Mammary epithelial cell (primary cell): Measurements from ENCODE around the gene IFT81.

Experiments used
- EZH2 ChIP-seq: IDR thresholded peaks from 2 replicates; pipeline ENCODE4 v1.6.1; 2012; ENCODE audit warnings: low read length, inconsistent platforms, borderline replicate concordance
- TF ChIP-seq, protein P1 (sequence below), 2 donors: IDR thresholded peaks in 1 of 2; conservative IDR thresholded peaks in 1 of 2; 2 replicates each; pipeline ENCODE4 v1.5.1; 2011 to 2012; ENCODE audit warnings: inconsistent platforms in 2 of 2, low read length in 2 of 2, mild to moderate bottlenecking in 2 of 2, control low read depth in 1 of 2, low read depth in 1 of 2; ENCODE audit not compliant: insufficient read depth in 1 of 2; ENCODE audit errors: extremely low read depth in 1 of 2

DNA sequence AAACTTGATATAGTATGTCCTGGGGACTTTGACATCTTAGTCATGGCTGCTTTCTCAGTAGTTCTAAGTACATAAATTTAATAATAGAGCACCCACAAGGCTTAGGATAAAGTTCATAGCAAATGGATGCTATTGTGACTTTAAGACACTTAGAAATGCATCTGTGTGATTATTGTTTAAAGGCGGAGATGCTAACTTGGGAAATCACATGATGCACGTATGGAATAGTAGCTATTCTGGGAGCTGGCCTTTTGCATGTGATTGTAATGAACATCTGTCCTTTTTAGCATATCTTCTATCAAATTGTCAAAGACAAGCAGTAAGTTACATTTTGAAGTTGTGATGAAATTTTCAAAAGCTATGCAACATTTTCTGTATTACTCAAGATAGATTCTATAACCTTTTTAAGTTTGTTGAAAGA is 110.2 kb downstream of the IFT81 start:
- TF ChIP-seq, protein P1, sequence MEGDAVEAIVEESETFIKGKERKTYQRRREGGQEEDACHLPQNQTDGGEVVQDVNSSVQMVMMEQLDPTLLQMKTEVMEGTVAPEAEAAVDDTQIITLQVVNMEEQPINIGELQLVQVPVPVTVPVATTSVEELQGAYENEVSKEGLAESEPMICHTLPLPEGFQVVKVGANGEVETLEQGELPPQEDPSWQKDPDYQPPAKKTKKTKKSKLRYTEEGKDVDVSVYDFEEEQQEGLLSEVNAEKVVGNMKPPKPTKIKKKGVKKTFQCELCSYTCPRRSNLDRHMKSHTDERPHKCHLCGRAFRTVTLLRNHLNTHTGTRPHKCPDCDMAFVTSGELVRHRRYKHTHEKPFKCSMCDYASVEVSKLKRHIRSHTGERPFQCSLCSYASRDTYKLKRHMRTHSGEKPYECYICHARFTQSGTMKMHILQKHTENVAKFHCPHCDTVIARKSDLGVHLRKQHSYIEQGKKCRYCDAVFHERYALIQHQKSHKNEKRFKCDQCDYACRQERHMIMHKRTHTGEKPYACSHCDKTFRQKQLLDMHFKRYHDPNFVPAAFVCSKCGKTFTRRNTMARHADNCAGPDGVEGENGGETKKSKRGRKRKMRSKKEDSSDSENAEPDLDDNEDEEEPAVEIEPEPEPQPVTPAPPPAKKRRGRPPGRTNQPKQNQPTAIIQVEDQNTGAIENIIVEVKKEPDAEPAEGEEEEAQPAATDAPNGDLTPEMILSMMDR (conservative IDR thresholded peaks at IDR 0.05 in 1 of 2, IDR thresholded peaks at IDR 0.05 in 1 of 2; ENCODE audit: extremely low read depth in 1 of 2, insufficient read depth in 1 of 2, low read depth in 1 of 2, low read length in 2 of 2) = no peak
- TF ChIP-seq EZH2 = no peak
